Kidney tubule cell (primary cell): ENCODE data around the gene TRAK2.

Experiments
- DNase-seq: peaks from one replicate; pipeline ENCODE4 v3.0.0-alpha.2; 2018; ENCODE audit warnings: low spot score

Gene TRAK2

GRCh38 chr2:201362396-201362795, 88.9 kb downstream of the TRAK2 start:
- DNase-seq: peak; percentile 9

- no peak for DNase-seq
Measured at GRCh38 chr2:201361078-201361733, 90.1 kb downstream of the TRAK2 start.

GRCh38 chr2:201360256-201360655, 91.0 kb downstream of the TRAK2 start:
- DNase-seq: no peak

DNA sequence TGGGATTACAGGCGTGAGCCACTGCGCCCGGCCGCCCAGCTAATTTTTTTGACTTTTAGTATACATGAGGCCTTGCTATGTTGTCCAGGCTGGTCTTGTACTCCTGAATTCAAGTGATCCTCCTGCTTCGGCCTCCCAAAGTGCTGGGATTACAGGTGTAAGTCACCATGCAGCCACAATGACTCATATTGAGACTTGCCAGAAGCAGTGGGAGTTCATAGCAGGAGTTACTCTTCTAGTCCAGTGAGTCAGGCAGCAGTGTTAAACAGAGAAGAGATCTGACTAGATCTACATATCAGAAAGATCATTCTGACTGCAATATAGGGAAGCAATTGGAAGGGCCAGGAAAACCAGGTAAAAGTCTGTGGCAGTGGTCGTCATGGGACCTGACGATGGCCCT, 92.6 kb downstream of the TRAK2 start:
- peak; percentile 82 for DNase-seq

GRCh38 chr2:201357221-201357620, 94.0 kb downstream of the TRAK2 start, which contains the start of gene FLACC1:
TSS of gene FLACC1 (minus strand) at chr2:201357345. CDS start at chr2:201351404, 5,941 bp downstream.
- DNase-seq: peak; percentile 61

DNA sequence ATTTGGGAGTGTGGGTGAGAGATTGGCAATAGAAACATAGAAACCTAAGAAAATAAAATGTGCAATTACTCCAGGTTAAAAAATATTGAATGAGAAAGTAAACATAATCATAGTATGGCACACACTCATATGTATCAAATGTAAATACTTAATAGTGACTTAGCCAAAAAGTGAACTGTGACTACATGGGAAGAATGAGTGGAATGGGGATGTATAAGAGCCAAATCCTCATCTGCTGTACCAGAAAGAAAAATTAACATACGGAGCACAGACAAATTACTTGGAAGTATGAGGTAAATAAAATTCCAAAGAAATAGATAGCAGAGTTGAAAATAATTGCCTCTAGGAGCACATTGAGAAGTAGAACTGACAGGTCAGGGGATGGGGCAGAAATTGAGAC, 98.1 kb downstream of the TRAK2 start:
- no peak for DNase-seq

DNA sequence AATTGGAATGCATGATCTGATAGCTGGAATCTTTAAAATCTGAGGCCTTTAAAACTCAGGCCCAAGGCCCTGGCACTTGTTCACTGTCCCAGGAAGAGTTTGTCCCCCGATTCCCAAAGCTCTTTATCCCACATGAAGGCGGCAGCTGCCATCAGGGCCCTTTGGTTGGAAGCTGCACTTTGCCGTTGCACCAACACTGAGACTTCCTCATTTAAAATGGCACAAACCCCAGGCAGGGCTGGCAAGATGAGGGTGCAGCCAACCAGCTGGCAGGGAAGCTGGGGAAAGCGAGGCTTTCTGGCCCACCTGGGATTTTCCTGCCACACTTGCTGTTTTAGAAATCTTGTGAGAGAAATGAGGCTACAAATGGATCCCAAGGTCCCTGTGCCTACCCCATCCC, 100.4 kb downstream of the TRAK2 start:
- DNase-seq: no peak

DNA sequence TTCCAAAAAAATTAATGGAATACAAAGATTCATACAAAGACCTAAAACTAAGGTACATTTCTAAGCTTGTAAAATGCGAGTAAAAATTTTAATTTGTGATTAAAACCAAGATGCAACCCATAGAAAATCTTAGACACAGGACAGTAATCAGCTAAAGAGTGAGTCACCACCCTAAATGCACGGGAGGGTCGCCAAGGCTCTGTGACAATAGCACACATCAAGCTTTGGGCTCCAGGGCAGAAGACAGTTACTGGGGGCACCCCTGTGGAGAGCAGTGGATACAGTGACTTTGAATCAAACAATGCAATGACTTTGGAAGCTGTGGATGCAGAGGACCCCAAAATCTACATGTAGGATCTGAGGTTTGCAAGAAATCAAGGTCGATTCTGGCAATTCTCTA, 101.7 kb downstream of the TRAK2 start:
- no peak for DNase-seq

- no peak for DNase-seq
Measured at GRCh38 chr2:201348758-201349157, 102.5 kb downstream of the TRAK2 start.

DNA sequence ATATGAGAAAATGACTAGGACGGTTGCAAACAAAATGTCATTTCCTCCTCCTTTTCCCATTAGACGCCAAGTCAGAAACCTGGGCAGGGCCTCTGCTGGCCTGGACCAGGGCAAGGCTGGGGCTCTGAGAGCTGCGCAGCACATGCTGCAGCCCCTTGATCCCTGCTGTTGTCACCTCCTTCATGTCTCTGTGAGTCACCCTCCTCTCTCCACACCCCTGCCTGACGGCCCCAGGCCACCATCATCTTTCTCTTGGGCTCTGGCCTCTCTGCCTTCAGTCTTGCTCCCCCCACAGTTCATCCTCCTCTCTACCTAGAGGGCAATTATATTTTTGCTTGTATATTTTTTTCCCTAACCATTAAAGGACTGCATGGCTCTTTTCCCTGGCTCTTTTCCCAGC, 104.1 kb downstream of the TRAK2 start:
- DNase-seq: no peak

DNA sequence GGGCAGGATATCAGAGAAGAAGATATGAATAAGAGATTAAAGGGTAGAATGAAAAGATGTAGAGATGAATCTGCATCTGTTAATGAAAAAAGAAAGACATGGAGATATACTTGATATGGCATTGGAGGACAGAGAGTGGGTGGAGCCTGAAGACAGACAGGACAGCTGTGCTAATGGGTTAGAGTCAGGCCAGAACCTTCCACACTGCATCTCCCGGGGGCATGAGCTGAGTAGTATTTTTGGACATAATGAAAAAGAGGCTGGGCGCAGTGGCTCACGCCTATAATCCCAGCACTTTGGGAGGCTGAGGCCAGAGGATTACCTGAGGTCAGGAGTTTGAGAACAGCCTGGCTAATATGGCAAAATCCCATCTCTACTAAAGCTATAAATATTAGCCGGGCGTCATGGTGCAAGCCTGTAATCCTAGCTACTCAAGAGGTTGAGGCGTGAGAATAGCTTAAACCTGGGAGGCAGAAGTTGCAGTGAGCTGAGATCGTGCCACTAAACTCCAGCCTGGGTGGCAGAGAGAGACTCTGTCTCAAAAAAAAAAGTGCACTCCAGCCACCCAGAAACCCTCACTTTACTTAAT, 105.5 kb downstream of the TRAK2 start:
- DNase-seq: no peak

- no peak for DNase-seq
Measured at GRCh38 chr2:201344663-201345366, 106.4 kb downstream of the TRAK2 start.

DNA sequence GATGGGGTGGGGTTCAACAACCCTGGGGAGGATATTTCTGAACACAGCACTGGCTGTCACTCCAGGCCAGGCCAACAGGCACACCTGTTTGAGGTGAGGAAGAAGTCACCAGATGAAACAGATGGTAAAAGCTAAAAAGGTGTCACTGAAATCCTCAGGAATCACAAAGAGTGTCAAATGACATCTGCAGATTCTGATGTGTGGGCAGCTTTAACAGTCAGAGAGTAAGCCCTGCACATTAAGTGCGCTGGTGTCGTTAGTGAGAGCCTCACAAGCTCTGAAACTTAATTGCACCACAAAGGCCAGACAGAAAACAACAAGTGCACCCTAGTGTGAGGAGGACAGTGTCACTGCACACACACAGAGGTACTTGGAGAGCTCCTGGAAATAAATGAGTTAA, 107.7 kb downstream of the TRAK2 start:
- no peak for DNase-seq

- DNase-seq: no peak
Measured at GRCh38 chr2:201342923-201343322, 108.3 kb downstream of the TRAK2 start.

GRCh38 chr2:201329409-201329808, 121.8 kb downstream of the TRAK2 start:
- DNase-seq: no peak

DNA sequence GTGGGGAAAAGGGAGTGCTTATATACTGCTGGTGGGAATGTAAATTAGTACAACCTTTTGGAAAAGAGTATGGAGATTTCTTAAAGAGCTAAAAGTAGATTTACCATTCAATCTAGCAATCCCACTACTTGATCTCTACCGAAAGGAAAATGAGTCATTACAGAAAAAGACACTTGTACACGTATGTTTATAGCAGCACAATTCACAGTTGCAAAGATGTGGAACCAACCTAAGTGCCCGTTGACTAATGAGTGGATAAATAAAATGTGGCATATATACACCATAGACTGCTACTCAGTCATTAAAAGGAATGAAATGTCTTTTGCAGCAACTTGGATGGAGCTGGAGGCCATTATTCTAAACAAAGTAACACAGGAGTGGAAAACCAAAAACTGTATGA, 123.6 kb downstream of the TRAK2 start:
- no peak for DNase-seq
